ENCODE measurements around the gene ALG14.

ALG14 gene

DNA sequence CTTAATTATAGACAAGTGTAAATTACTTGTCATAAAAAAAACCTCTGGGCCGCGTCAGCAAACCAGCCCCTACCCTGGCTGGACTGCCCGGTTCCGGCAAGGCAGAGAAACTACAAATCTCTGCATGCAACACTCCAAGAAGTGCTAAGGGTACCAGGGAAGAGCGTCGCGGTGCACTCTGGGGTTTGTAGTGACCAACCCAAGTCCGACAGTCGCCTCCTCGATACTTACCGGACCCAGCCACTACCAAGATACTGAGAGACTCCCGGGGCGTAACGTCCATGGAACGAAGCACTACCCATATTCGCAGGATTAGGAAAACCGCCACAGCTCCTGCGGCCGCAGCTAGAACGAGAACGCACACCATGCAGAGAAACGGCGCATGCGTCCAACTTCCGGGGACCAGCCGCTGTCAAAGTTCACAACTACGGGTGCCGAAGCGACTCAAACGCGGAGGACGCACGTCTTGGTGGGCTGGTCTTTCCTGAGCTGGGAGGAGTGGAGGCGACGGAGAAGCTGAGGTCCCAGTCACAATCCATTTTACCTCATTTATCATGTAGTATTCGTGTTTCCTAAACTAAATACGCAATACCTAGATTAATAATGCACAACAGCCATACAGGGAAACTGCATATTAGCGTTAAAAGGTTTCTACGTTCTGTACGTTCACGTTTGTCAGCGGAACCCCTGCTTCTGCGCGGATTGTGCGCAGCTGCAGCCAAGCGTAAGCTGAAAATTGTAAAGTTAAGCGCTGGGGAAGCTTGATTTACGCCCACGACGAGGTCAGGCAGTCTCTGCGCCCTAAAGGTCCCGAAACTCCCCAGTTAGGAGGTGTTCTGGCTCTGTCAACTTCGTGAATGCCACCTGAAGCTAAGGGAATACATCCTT lies at the start of gene ALG14:
TSS of gene ALG14 (minus strand) at position 420 of the 888 bp plus-strand sequence. CDS start at position 367, 53 bp downstream.
- no peak for TF ChIP-seq CTCF (IDR thresholded peaks at IDR 0.05)

DNA sequence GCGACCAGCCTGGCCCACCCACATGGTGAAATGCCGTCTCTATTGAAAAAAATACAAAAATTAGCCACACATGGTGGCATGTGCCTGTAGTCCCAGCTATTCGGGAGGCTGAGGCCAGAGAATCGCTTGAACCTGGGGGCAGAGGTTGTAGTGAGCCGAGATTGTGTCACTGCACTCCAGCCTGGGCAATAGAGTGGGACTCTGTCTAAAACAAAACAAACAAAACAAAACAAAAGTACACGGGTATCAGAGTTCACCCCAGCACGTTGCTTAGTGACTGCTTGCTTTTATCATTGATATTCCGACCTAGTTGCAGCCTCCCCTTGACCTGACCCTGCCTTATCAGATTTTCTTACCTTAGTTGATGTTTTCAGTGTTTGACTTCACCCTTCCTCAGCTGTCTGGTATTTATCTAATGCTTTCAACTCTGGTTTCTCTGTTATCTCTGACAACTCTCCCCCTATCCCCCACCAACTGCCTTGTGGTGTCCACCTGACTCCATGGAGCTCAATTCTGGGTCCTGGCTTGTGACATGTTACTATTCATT lies 49.5 kb upstream of the ALG14 start:
- H3K4me1 ChIP-seq (ENCODE audit: control insufficient read depth in 1 of 2, insufficient read depth in 1 of 2, low read depth in 1 of 2, low read length in 1 of 2) = peaks cover 7 to 13% of the 10 kb centered on the region in 2 experiments
- TF ChIP-seq CTCF (IDR thresholded peaks at IDR 0.05) = no peak
- H3K9me3 ChIP-seq = no peaks in the 10 kb centered on the region
- H3K27me3 ChIP-seq = peaks cover 61% of the 10 kb centered on the region
- no peak overlapping the region for H3K4me3 ChIP-seq (ENCODE audit: low read depth in 1 of 2, low read length in 1 of 2)
- no peaks in the 10 kb centered on the region for H3K36me3 ChIP-seq
- H3K27ac ChIP-seq = no peak overlapping the region

More for the DNA sequence above, at the start of gene ALG14:
- Histone ChIP-seq H3K4me1 (ENCODE audit: control insufficient read depth in 1 of 2, insufficient read depth in 1 of 2, low read depth in 1 of 2, low read length in 1 of 2) (peaks cover 14 to 19% of the 10 kb centered on the region in 2 experiments), H3K36me3 (no peaks in the 10 kb centered on the region), H3K9me3 (no peaks in the 10 kb centered on the region), H3K4me3 (ENCODE audit: low read depth in 1 of 2, low read length in 1 of 2) (peak within 1 kb of the TSS; percentile 81 to 85), H3K27me3 (peaks cover 26% of the 10 kb centered on the region), H3K27ac (peak within 1 kb of the TSS; percentile 81)

GRCh38 chr1:95119273-95119672 lies 46.5 kb upstream of the ALG14 start:
- Histone ChIP-seq H3K4me3 (ENCODE audit: low read depth in 1 of 2, low read length in 1 of 2) (no peak overlapping the region), H3K27ac (no peak overlapping the region), H3K9me3 (no peaks in the 10 kb centered on the region), H3K36me3 (no peaks in the 10 kb centered on the region), H3K27me3 (peaks cover 56% of the 10 kb centered on the region), H3K4me1 (ENCODE audit: control insufficient read depth in 1 of 2, insufficient read depth in 1 of 2, low read depth in 1 of 2, low read length in 1 of 2) (peaks cover 25 to 34% of the 10 kb centered on the region in 2 experiments)
- TF ChIP-seq CTCF (IDR thresholded peaks at IDR 0.05) = no peak

- Histone ChIP-seq H3K36me3 (no peaks in the 10 kb centered on the region), H3K9me3 (no peaks in the 10 kb centered on the region), H3K27ac (no peak overlapping the region), H3K27me3 (peaks cover 59% of the 10 kb centered on the region), H3K4me3 (ENCODE audit: low read depth in 1 of 2, low read length in 1 of 2) (no peak overlapping the region), H3K4me1 (ENCODE audit: control insufficient read depth in 1 of 2, insufficient read depth in 1 of 2, low read depth in 1 of 2, low read length in 1 of 2) (peaks cover 25 to 34% of the 10 kb centered on the region in 2 experiments)
- no peak for TF ChIP-seq CTCF (IDR thresholded peaks at IDR 0.05)
These were observed 46.0 kb upstream of the ALG14 start for GRCh38 chr1:95118710-95119109.

- Histone ChIP-seq H3K4me3 (ENCODE audit: low read depth in 1 of 2, low read length in 1 of 2) (peak overlapping the region; percentile 69 to 73), H3K27me3 (peaks cover 62% of the 10 kb centered on the region), H3K36me3 (no peaks in the 10 kb centered on the region)
These were observed 45.3 kb upstream of the ALG14 start for GRCh38 chr1:95118067-95118499.

More at GRCh38 chr1:95118067-95118499, 45.3 kb upstream of the ALG14 start:
- H3K27ac ChIP-seq = no peak overlapping the region
- no peak for TF ChIP-seq CTCF (IDR thresholded peaks at IDR 0.05)
- no peaks in the 10 kb centered on the region for H3K9me3 ChIP-seq
- H3K4me1 ChIP-seq (ENCODE audit: control insufficient read depth in 1 of 2, insufficient read depth in 1 of 2, low read depth in 1 of 2, low read length in 1 of 2) = peaks cover 25 to 34% of the 10 kb centered on the region in 2 experiments
